Measurements from ENCODE around the gene LYZ. TPM values are rescaled to one million over a fixed set of nuclear protein-coding genes. Genes with fewer than 3 reads are reported as not detected.

LYZ gene
- total and polyA plus RNA-seq, 9 of the 15 experiments (the other 6 are each of a cell fraction or from before 2014, with no cell fraction given), result 27.2 to 96.3 (median 42.1) TPM

GRCh38 chr12:69359531-69360347, 11.6 kb downstream of the LYZ start, which contains the start of gene YEATS4 (continued):
- TF ChIP-seq MNT (conservative IDR thresholded peaks at IDR 0.05), result peak in 1 of 2 experiments; percentile 65; a peak in 2 of 4 replicates
- peak; percentile 55 for TF ChIP-seq CHD1 (IDR thresholded peaks at IDR 0.05; ENCODE audit: low read length)
- peak; percentile 93 for TF ChIP-seq E2F8 (IDR thresholded peaks at IDR 0.05; ENCODE audit: low read depth, partially characterized antibody)
- no peak for TF ChIP-seq HOXB6 (CRISPR knock-in tag; IDR thresholded peaks at IDR 0.05; ENCODE audit: borderline replicate concordance)
- TF ChIP-seq ZNF347 (CRISPR knock-in tag; IDR thresholded peaks at IDR 0.05; ENCODE audit: low read depth), result no peak
- TF ChIP-seq HOMEZ (CRISPR knock-in tag; IDR thresholded peaks at IDR 0.05), result no peak
- TF ChIP-seq ZBTB26 (CRISPR knock-in tag; IDR thresholded peaks at IDR 0.05), result no peak
- no peak for TF ChIP-seq IFI16 (CRISPR knock-in tag; IDR thresholded peaks at IDR 0.05)
- TF ChIP-seq CBFA2T3 (IDR thresholded peaks at IDR 0.05), result no peak; the same call in 1 of the 2 replicates
- no peak for TF ChIP-seq SMARCC2 (IDR thresholded peaks at IDR 0.05; ENCODE audit: low read depth)
- peak; percentile 95 for TF ChIP-seq POLR2B (IDR thresholded peaks at IDR 0.05; ENCODE audit: low read depth, partially characterized antibody)
- TF ChIP-seq FOXA1 (IDR thresholded peaks at IDR 0.05; ENCODE audit: borderline replicate concordance), result no peak
- no peak for TF ChIP-seq U2AF2 (optimal IDR thresholded peaks at IDR 0.05; ENCODE audit: low read depth, low read length)
- peak; percentile 34; the same call in 1 of the 2 replicates for TF ChIP-seq PKNOX1 (IDR thresholded peaks at IDR 0.05)
- TF ChIP-seq PATZ1 (CRISPR knock-in tag; IDR thresholded peaks at IDR 0.05; ENCODE audit: borderline replicate concordance), result no peak
- no peak for TF ChIP-seq NFXL1 (CRISPR knock-in tag; IDR thresholded peaks at IDR 0.05)
